GM18868 (cell line): ENCODE measurements around the gene SEPTIN11.

ENCODE experiments used
- ATAC-seq: cut with Tn5 transposase; IDR thresholded peaks from one replicate; pipeline ENCODE4 v1.9.1; 2021; ENCODE audit warnings: mild to moderate bottlenecking, moderate library complexity; ENCODE audit not compliant: unreplicated experiment

SEPTIN11 gene

DNA sequence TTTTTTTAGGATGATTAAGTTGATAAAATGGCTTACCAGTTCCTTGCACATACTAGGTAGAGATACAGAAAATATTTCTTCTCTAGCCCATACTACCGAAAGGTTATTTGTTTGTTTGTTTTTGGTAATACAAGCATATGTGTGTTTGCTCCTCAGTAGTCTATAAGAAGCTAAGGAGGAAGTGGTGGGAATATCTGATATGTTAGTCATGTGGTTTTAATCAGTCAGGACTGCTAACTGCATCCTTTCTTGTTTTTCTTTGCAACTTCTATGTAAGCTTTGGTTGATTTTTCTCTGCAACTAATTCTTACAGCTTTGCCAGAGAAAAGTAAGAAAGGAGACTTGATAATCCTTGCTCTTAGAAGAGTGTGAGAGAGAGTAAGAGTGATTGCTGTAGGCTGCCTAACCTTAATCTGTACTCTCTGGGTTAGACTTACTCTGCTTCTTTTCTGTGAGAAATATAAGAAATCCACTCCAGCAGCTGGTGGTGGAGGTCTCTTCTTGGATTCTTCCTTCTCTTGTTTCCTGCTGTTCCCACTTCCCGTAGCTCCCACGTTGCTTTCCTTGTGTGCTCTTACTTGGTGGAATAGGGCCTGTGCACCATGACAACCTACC is 28.3 kb downstream of the SEPTIN11 start:
- ATAC-seq: no peak

DNA sequence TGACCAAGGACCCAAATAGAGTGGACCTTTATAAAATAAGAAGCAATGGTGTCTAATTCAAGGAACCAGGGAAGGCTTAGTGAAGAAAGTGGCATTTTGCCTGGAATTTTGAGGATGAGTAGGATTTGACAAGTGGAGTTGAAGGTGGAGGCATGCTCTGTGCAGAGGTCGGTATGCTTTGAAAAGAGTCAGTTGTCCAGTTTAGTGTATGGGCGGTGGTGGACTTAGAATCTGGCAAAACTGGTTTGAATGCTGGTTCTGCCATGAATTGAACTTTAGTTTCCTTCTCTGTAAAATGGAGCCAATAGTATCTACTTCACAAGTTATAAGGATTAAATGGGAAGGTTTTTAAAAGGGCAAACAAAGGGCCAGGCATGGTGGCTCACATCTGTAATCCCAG is 29.7 kb downstream of the SEPTIN11 start:
- no peak for ATAC-seq

DNA sequence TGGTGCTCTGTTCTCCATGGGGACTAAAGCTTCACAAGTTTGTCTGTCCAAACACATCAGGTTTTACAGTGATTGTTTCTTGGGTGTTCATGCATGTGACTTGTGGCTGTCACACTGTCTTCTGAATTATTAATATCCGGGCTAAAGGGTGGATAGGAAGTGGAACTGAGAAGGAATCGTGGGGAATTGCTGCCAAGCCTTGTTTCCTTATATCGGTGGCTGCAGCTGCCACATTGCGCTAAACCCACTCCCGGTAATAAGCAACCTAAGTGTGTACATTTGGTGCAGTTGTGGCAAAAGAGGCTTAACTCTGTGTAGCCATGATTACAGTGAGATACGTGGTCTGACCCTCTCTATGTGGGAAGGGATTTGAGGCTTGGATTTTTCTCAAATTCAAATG is 30.7 kb downstream of the SEPTIN11 start:
- no peak for ATAC-seq

DNA sequence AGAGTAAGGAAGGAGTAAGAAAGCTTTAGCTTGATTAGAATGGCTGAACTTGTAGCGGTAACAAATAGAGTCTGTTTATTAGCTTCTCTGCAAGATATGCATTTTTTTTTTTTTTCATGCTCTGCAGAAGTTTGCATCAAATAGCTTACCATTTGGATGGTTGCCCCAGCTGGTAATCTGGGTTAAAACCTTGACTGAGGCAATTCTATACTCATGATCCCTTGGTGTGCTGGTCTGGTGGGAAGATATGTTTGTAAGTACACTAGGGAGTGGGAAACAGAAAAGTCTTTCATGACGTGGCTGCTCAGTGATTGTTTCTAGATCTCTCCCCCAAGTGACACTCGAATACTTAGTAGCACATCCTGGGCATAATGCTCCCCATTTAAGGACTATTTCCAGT is 32.1 kb downstream of the SEPTIN11 start:
- ATAC-seq: no peak

DNA sequence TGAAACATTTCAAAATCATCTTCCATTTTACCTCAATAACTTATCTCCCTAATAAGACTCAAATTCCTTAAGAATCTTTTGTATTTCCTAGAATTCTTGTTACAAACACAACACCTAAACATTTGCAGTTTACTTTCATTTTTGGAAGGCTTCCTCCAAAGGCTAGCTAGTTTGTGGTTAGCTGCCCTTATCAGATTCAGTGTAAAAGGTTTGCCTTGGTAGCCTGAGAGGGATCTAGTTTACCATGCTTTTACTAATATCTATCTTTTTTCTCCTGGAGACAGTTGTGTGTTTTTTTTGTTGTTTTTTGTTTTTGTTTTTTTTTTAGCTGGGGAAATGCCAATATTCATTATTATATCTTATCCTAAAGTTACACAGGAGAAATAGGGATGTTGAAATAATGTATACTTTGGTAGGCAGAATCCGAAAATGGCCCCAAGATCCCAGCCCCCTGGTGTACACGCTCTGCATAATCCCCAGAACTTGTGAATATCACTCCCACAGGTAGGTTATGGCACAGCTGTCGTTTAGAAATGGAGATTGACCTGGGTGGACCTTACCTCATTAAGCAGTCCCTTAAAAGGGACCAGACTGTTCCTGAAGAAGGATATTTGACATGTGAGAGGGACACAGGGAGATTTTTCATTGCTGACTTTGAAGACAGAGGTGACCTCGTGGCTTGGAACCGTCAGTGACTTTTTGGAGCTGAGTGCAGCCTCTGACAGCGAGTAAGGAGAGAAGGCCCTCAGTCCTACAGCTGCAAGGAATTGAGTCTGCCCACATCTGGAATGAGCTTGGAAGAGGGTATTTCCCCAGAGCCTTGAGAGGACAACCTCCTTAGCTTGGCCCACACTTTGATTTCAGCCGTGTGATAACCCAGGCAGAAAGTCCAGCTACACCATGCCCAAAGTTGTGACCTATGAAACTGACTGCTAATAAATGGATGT is 33.4 kb downstream of the SEPTIN11 start:
- ATAC-seq: peak; percentile 42

DNA sequence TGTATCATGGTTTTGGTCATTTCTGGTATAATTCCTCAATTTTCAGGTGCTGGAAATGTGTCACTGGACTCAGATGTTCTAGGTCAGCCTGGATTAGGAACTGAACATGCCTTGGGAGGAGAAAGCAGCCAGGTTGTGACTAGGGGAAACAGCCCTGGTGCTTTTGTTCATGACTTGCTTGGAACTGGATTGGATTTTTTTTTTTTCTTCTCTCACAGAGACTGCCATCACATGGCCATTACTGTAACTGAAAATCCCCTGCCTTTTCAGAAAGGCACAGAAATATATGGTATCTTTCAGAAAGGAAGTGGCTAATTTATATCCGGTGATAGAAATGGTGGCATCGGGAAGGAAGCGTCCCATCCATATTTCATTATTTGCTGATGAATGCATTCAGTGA is 34.6 kb downstream of the SEPTIN11 start:
- peak; percentile 62 for ATAC-seq

DNA sequence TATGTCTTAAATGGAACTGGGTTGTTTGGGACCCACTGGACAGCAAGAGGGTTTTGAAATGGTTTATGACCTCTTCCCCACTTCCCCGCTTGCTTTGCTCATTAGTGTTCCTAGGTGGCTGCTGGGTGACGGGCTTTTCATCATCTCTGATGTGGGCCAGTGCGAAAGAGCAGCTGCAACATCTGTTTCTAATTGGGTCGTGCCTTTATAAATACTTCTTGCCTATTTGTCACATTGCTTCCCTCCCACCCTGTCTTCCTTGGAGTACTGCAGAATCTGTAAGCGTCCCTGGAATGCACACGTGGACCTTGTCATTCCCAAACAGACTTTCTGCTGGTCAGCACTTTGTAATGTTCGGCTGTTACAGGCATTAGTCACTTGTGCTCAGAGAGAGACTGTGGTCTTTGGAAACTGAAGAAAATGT is 35.2 kb downstream of the SEPTIN11 start:
- ATAC-seq: no peak

DNA sequence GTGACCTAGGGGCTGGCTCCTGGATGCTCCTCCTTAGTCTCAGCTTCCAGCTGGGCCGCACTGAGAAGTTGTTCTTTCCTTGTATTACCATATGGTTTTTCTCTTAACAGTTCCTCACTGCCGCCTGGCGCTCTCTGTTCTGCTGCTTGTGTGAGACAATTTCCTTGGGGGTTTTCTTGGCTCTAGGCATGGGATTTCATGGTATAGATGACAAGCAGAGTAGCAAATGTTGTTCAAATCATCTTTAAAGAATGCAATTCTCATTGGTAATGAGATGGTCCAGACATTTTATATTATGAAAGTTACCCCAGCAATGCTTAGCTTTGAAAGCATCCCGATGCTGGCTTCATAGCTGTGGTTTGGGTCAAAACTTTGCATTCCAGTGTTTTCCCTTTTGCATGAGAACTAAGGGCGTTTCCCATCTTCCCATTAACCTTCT is 37.6 kb downstream of the SEPTIN11 start:
- ATAC-seq: no peak

DNA sequence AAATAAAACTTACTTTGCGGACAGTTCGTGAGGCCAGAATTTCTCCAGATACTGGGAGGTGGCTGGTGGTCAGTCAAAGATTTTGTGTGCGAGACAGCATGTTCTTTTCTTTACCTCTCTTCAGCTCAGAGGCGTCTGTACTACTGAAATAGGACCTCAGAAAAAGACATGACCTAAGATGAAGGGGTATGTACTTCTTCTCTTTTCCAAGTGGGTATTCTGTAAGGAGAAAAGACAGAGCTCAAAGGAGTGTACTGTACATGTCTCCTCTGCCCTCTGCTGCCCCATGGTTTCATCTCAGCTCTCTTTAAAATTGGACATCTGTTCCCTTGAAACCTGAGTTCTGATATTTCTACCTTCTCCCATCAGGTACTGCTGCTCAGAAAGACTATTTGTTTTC is 38.1 kb downstream of the SEPTIN11 start:
- ATAC-seq: no peak

DNA sequence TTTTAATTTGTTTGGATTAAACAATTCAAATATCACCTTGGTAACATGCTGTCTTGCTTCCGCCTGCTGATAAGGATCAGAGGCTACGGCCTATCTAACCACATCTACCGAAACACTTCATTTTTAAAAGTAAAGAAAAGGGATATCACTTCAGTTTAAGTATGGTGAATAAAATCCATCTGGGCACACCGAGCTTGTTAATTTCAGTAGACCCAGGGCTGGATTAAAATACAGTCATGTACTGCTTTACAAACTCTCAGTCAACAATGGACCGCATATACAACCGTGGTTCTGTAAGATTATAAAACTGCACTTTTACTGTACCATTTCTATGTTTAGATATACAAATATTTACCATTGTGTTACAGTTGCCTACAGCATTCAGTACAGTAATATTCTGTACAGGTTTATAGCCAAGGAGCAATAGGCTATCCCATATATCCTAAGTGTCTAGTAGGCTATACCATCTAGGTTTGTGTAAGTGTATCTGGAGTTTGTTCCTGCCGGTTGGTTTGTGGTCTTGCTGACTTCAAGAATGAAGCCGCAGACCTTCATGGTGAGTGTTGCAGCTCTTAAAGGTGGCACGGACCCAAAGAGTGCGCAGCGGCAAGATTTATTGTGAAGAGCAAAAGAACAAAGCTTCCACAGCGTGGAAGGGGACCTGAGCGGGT is 40.0 kb downstream of the SEPTIN11 start:
- no peak for ATAC-seq

DNA sequence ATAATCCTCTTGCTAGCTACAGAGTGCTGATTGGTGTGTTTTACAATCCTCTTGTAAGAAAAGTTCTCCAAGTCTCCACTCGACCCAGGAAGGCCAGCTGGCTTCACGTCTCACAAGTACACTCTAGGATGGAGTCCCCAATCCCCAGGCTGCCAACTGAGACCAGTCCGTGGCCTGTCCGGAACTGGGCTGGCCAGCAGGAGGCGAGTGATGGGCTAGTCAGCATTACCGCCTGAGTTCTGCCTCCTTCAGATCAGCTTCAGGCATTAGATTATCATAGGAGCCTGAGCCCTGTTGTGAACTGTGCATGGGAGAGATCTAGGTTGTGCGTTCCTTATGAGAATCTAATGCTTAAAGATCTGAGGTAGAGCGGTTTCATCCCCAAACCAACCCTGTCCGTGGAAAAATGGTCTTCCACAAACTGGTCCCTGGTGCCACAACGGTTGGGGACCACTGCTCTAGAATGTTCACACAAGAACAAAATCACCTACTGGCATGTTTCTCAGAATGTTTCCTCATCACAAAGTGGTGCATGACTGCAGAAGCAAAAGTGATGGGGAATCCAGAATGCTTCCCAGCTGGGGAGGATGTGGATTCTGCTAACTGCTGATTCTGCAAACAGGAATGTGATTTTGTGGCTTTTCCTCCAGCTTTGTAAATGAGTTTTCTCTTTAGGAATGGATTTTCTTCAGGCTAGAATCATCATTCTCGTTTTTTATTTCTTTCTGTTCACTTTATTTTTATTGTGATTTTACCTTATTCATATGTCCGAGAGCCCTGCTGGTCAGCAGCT is 40.9 kb downstream of the SEPTIN11 start:
- no peak for ATAC-seq

DNA sequence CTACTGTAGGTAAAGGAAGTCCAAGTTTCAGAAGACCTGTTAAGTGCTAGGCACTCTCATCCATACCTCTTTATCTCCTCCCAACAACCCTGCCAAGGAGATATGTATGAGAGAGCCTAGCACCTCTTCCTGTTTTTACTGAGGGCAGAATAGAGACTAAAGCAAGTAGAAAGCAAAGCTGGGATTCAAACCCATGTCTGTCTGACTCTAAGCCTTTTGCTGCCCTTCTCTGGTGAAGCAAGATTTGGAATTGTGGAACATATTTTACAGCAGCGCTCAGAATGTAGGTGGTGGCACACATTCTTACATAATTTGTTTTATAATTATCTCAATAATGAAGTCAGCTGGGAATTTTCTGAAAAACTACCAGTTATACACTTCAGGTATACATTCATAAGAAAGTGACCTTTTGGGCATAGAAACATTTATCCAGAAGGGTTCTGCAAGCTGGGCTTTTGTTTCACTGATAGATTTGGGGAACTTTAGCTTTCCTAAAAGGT is 41.7 kb downstream of the SEPTIN11 start:
- no peak for ATAC-seq

DNA sequence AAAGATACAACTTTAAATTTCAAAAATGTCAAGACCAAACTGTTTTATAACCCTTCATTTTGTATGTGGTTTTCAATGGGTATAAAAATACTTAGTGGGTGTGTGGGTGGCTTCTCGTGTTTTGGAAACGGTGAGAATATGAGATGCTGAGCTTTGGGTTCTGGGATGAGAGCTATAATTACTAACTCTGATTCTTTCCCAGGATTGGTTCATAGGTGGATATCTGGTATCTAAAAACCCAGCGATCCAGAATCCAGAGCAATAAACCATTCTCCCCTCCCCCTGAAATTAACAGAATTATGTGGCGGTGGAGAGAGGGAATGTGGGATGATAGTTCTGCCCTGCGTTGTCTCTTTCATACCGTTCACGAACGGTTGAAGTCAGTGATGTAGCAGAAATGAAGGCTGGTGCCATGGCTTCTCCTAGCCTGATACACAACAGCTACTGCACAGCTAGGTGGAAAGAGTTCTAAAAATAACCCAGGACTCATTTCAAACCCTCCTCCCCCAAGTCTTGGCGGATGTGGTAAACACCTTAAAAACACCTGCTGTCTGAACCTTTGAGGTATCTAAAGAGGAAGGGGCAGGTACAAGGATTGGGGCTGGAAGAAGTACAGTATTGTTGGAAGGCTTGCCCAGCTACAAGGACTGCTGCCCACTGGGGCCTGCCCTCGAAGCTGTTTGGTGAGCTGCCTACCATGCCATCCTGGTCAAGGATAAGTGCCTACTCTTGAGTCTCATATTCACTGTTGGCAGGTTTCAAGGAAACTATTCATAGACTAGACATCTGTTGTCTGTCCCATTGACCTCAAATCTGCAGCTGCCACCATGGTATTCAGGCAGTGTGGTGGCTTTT is 44.5 kb downstream of the SEPTIN11 start:
- peak; percentile 83 for ATAC-seq

DNA sequence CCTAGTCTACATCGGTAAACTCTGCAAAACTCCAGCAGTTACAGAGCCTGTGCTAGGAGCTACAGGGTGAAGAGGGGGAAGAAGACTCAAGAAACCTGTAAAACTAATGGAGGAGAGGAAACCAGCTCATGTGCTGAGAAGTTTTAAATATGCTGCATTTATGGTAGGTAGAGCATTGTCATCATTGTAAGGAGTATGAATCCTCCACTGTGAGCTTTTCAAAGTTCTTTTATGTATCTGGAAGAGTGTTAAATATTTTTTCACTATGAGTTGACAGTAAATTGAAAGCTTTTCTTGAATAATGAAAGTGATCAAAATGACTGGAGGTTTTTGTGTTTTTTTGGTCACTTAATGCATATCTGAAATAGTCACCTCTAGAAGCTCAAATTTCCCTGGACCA is 46.2 kb downstream of the SEPTIN11 start:
- no peak for ATAC-seq

DNA sequence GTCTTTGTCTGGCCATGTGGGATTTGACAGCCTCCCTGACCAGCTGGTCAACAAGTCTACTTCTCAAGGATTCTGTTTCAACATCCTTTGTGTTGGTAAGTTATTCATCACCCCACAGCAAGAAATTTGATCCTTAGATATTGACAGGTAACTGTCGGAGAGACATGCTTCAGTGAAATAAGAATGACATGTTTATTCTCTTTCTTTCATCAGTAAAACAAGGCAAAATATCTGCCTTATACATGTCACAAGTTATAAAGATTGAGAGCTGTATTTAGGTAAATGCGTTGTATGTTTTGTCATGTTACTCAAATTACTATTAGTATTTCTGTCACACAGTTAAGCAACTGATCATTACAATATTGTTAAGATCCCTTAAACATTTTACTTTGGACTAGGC is 46.9 kb downstream of the SEPTIN11 start:
- ATAC-seq: no peak

DNA sequence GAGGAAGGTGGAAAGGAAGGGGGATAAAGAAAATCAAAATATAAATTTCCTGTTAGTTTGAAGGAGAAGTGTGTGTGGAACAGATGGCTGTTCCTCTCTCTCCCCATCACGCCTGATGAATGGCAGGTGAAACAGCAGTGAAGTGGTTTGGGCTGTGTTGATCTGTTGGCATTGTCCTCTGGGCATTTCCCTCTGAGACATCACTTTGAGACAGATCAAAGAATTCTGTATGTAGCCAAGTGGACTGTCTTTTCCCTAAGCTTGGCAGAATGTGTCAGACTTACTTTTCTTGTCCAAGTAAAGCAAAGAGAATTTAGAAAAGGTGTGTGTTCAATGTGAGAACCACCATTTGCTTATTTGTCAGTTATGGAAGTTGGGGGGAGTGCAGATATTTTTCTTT is 47.5 kb downstream of the SEPTIN11 start:
- ATAC-seq: no peak

DNA sequence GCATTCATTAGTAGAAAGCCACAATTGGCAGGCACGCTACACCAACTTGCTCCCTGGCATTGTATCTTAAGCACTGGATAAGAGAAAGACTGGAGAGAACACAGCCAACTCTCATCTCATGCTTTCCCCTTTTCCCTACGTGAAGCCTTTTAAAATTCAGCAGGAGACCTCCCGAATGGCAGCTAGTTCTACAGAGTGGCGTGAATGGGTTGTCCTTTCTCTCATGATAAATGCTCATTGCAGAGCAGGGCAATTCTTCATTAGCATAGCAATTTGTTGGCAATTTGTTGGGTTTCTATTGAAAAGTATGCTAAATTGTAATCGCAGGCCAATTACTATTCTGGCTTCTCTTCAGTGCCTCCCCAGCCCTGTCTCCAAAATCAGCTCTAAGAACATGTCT is 48.0 kb downstream of the SEPTIN11 start:
- no peak for ATAC-seq

DNA sequence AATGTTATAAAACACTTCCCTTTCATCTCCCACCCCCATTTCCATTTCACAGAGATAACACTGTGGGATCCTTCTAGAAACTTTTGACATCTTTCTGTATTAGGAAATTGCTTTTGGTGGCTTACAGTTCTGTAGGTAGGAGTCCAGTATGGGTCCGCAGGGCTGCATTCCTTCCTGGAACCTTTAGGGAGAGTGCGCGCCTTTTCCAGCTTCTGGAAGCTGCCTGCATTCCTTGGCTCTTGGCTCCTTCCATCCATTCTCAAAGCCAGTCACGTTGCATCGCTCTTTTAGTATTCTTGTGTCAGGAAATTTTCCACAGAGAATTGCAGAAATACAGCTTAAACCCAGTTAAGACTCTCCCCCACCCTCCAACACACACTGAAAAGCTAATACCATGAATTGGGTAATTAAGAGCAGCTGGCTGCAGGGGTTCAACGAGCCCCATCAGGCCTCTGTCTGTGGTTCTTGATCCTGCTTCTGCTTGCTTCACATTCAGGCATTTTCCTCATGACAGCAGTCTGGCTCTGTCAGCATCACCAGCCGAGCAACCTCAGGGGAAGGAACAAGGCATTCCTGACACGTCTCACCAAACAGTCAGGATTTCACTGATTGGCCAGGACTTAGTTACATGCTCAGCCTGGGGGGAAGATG is 48.8 kb downstream of the SEPTIN11 start:
- ATAC-seq: no peak
